Amygdala (tissue), 56 donors: Measurements from ENCODE around the gene LYRM7.
"Not testable (repeated sequence)": the region's sequence is repeated elsewhere in the genome, so short reads cannot be mapped to it uniquely, and the experiment has no call there.

Experiments used
- DNase-seq, 56 donors: peaks; one replicate each; lab custom pipeline; 2025; lab: John Stamatoyannopoulos, UW

Gene LYRM7

GRCh38 chr5:131171276-131171810, 599 bp downstream of the LYRM7 start:
- DNase-seq = peak in 3 of 56 donors; percentile 20 to 43 (median 29)

- DNase-seq = no peak
These were observed 9.7 kb downstream of the LYRM7 start for GRCh38 chr5:131180407-131180806.

- DNase-seq = no peak
These were observed 12.1 kb downstream of the LYRM7 start for GRCh38 chr5:131182839-131183238.

- no peak for DNase-seq
These were observed 14.9 kb downstream of the LYRM7 start for GRCh38 chr5:131185523-131186104.

- no peak for DNase-seq
These were observed 16.0 kb downstream of the LYRM7 start for GRCh38 chr5:131186561-131187256.

- peak in 1 of 56 donors; percentile 12 for DNase-seq
These were observed 22.4 kb downstream of the LYRM7 start for GRCh38 chr5:131193106-131193505.

GRCh38 chr5:131193897-131194296, 23.2 kb downstream of the LYRM7 start:
- DNase-seq = not testable (repeated sequence)

- no peak for DNase-seq
These were observed 24.0 kb downstream of the LYRM7 start for GRCh38 chr5:131194725-131195124.

GRCh38 chr5:131195696-131196095, 25.0 kb downstream of the LYRM7 start:
- no peak for DNase-seq

GRCh38 chr5:131196331-131196730, 25.6 kb downstream of the LYRM7 start:
- DNase-seq = no peak

GRCh38 chr5:131198625-131199024, 27.9 kb downstream of the LYRM7 start:
- DNase-seq = no peak

- no peak for DNase-seq
These were observed 29.8 kb downstream of the LYRM7 start for GRCh38 chr5:131200560-131200959.

- no peak for DNase-seq
These were observed 34.2 kb downstream of the LYRM7 start for GRCh38 chr5:131204964-131205363.

GRCh38 chr5:131206061-131206460, 35.3 kb downstream of the LYRM7 start:
- no peak for DNase-seq

GRCh38 chr5:131206772-131207171, 36.0 kb downstream of the LYRM7 start:
- DNase-seq = no peak

GRCh38 chr5:131209175-131209505, 38.4 kb downstream of the LYRM7 start:
- DNase-seq = no peak

GRCh38 chr5:131209506-131210150, 38.9 kb downstream of the LYRM7 start:
- peak in 1 of 56 donors; percentile 5 for DNase-seq

- DNase-seq = no peak
These were observed 39.4 kb downstream of the LYRM7 start for GRCh38 chr5:131210151-131210510.

- no peak for DNase-seq
These were observed 40.9 kb downstream of the LYRM7 start for GRCh38 chr5:131211669-131212068.

- DNase-seq = no peak
These were observed 41.8 kb downstream of the LYRM7 start for GRCh38 chr5:131212471-131213021.

GRCh38 chr5:131214609-131215227, 44.0 kb downstream of the LYRM7 start:
- no peak for DNase-seq
